Measurements from ENCODE around the gene CORIN.

DNA sequence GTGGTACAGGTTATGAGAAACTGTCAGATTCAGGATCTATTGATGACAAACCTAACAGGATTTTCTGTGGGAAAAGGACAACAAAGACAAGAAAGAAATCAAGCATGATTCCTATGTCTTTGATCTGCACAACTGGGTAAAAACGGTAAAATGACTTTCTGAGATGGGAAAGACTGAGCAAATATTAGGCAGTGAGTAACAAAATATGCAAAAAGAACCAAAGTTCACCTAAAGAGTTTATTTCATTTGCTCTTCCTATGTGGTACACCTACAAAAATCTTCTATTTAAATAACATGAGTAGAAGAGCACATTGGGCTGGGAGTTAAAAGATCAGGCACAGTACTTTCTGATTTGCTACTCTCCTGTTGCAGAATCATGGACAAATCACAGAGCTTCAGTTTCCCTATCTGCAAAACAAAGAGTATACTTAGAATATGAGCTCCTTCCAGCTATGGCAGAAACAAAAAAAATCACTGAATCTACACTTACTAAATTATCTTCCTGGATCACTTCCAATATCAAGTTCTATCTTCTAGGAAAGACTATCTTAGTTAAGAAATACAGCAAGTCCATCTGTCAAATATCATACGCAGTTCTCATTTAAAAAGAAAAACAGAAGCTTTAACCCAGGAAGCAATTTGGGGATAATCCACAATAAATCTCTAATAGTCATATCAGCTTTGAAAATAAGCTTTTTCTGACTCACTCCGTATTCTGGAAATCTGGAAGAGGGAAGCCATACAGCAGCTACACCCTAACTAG lies 39.1 kb upstream of the CORIN start:
- TF ChIP-seq, protein P1, sequence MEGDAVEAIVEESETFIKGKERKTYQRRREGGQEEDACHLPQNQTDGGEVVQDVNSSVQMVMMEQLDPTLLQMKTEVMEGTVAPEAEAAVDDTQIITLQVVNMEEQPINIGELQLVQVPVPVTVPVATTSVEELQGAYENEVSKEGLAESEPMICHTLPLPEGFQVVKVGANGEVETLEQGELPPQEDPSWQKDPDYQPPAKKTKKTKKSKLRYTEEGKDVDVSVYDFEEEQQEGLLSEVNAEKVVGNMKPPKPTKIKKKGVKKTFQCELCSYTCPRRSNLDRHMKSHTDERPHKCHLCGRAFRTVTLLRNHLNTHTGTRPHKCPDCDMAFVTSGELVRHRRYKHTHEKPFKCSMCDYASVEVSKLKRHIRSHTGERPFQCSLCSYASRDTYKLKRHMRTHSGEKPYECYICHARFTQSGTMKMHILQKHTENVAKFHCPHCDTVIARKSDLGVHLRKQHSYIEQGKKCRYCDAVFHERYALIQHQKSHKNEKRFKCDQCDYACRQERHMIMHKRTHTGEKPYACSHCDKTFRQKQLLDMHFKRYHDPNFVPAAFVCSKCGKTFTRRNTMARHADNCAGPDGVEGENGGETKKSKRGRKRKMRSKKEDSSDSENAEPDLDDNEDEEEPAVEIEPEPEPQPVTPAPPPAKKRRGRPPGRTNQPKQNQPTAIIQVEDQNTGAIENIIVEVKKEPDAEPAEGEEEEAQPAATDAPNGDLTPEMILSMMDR (conservative IDR thresholded peaks at IDR 0.05; ENCODE audit: low read depth, low read length) = no peak
- TF ChIP-seq POLR2A (IDR thresholded peaks at IDR 0.05; ENCODE audit: low read depth, low read length) (no peak), CEBPB (IDR thresholded peaks at IDR 0.05; ENCODE audit: low read depth, low read length) (no peak), SMC3 (IDR thresholded peaks at IDR 0.05; ENCODE audit: low read depth, low read length) (no peak), FOS (IDR thresholded peaks at IDR 0.05; ENCODE audit: low read depth, low read length) (no peak)
